H1 (cell line): Measurements from ENCODE around the gene XPO6. TPM values are rescaled to one million over a fixed set of nuclear protein-coding genes. Genes with fewer than 3 reads are reported as not detected.

Source experiments
- polyA plus RNA-seq, 7 experiments: library from polyadenylated mRNA; depleted of rRNA in 3 of 7; stranded (reverse) in 5 of 7; unstranded in 2 of 7; fragments of >200 nt in 5 of 7; fragments of 200-250 nt in 2 of 7; gene quantifications; 1 replicate in 5 of 7; 2 replicates in 1 of 7; 4 replicates in 1 of 7; pipeline versions ENCODE4 v1.2.1 to v1.2.3, GENCODE V29; 2011 to 2013; ENCODE audit warnings: missing spikeins in 2 of 7, mixed read lengths in 2 of 7
- small RNA-seq: library from polyadenylated mRNA; stranded (forward); fragments of <200 nt; extraction: miRNeasy Mini kit (QIAGEN cat#:217004); gene quantifications from one replicate; pipeline ENCODE3, GENCODE V24; 2013; ENCODE audit not compliant: insufficient read depth
- total RNA-seq: library from RNA; stranded (reverse); fragmentation: NEBNext Ultra II Directional; extraction: Animal tissue kit (Norgen Biotek cat#: 25700); gene quantifications from 2 replicates; pipeline ENCODE4 v1.2.1, GENCODE V29; 2021

Gene XPO6
- total and polyA plus RNA-seq, 2 of the 8 experiments (the other 6 are each of a cell fraction or from before 2014, with no cell fraction given), result 152 to 254 TPM

Small RNA genes within 50 kb of the gene (small RNA-seq; reads per million reads assigned to genes)
- not detected for gene RF00402
- gene RNY1P10, result not detected

Other genes with a start within 250 kb of the XPO6 start
- 0.71 and 0.90 TPM in 2 replicates for gene GSG1L, start 148.3 kb downstream of the XPO6 start, total RNA-seq
- 1.1 and 1.5 TPM in 2 replicates for gene GSG1L, start 148.3 kb downstream of the XPO6 start, polyA plus RNA-seq (2011; rRNA removed)
- gene SBK1, start 80.6 kb upstream of the XPO6 start, total RNA-seq, result 73.9 and 77.4 TPM in 2 replicates
- gene SBK1, start 80.6 kb upstream of the XPO6 start, polyA plus RNA-seq (2011; rRNA removed), result 18.2 and 34.8 TPM in 2 replicates
- 1.9 TPM in 2 replicates for gene NPIPB6, start 151.5 kb upstream of the XPO6 start, total RNA-seq
- gene NPIPB6, start 151.5 kb upstream of the XPO6 start, polyA plus RNA-seq (2011; rRNA removed), result 0.69 and 0.83 TPM in 2 replicates
- not detected in 2 replicates for gene EIF3CL, start 191.9 kb upstream of the XPO6 start, total RNA-seq
- 208 and 210 TPM in 2 replicates for gene EIF3CL, start 191.9 kb upstream of the XPO6 start, polyA plus RNA-seq (2011; rRNA removed)